GM10266 (cell line): ENCODE results near the gene C2orf92.
"Not testable (repeated sequence)": the region's sequence is repeated elsewhere in the genome, so short reads cannot be mapped to it uniquely, and the experiment has no call there.

Source experiments
- DNase-seq: peaks from one replicate; pipeline ENCODE4 v3.0.0; 2012; ENCODE audit errors: extremely low spot score
- CTCF ChIP-seq: IDR thresholded peaks from 2 replicates; pipeline ENCODE4 v1.5.1; 2012; ENCODE audit warnings: mild to moderate bottlenecking, low read depth; ENCODE audit not compliant: control insufficient read depth, insufficient read depth; ENCODE audit errors: missing control alignments

The C2orf92 gene

GRCh38 chr2:97673182-97673914, 3.8 kb downstream of the C2orf92 start:
- no peak for TF ChIP-seq CTCF
- no peak for DNase-seq

GRCh38 chr2:97673915-97674283, 4.4 kb downstream of the C2orf92 start:
- TF ChIP-seq CTCF: no peak
- DNase-seq: no peak

GRCh38 chr2:97675430-97676113, 6.1 kb downstream of the C2orf92 start:
- no peak for DNase-seq
- TF ChIP-seq CTCF: no peak

GRCh38 chr2:97676620-97677019, 7.1 kb downstream of the C2orf92 start:
- no peak for TF ChIP-seq CTCF
- DNase-seq: no peak

- no peak for TF ChIP-seq CTCF
- DNase-seq: no peak
Measured at GRCh38 chr2:97677480-97677879, 8.0 kb downstream of the C2orf92 start.

- TF ChIP-seq CTCF: no peak
- DNase-seq: no peak
Measured at GRCh38 chr2:97678298-97678697, 8.8 kb downstream of the C2orf92 start.

- not testable (repeated sequence) for DNase-seq
Measured at GRCh38 chr2:97687235-97687634, 17.7 kb downstream of the C2orf92 start.
